C4-2B (cell line): Measurements from ENCODE around the gene NFIL3.

Experiments used
- CTCF ChIP-seq: fragments of 450-650 bp; conservative IDR thresholded peaks from 2 replicates; pipeline ENCODE4 v1.5.1; 2017; ENCODE audit warnings: mild to moderate bottlenecking
- ZFX ChIP-seq: fragments of 450-650 bp; IDR thresholded peaks from 2 replicates; pipeline ENCODE4 v1.6.1; 2017

GRCh38 chr9:91392435-91392834 lies 31.2 kb downstream of the NFIL3 start:
- TF ChIP-seq CTCF (no peak), ZFX (no peak)
